GM11168 (cell line): Measurements from ENCODE around the gene TTBK1.

Source experiments
- in situ Hi-C: fragments of 300-500 bp; cut with MboI; formaldehyde crosslinking; loops from one replicate; pipeline ENCODE4 v1.12.0; 2022; ENCODE audit warnings: low sequenced_read_pairs; ENCODE audit not compliant: unreplicated experiment

Gene TTBK1

GRCh38 chr6:43253401-43253800, 10.1 kb downstream of the TTBK1 start:
- in situ Hi-C loops, result no loop called here

- in situ Hi-C loops, result no loop called here
Observed at GRCh38 chr6:43254138-43254817, 11.0 kb downstream of the TTBK1 start.

- in situ Hi-C loops, result no loop called here
Observed at GRCh38 chr6:43254846-43255245, 11.6 kb downstream of the TTBK1 start.

- in situ Hi-C loops, result no loop called here
Observed at GRCh38 chr6:43255408-43256054, 12.2 kb downstream of the TTBK1 start.

- in situ Hi-C loops, result no loop called here
Observed at GRCh38 chr6:43256670-43257366, 13.5 kb downstream of the TTBK1 start.

- in situ Hi-C loops, result no loop called here
Observed at GRCh38 chr6:43257367-43258145, 14.3 kb downstream of the TTBK1 start.

- in situ Hi-C loops, result no loop called here
Observed at GRCh38 chr6:43258180-43258579, 14.9 kb downstream of the TTBK1 start.

GRCh38 chr6:43258807-43259686, 15.8 kb downstream of the TTBK1 start:
- in situ Hi-C loops, result no loop called here

GRCh38 chr6:43260791-43261190, 17.5 kb downstream of the TTBK1 start:
- in situ Hi-C loops, result loop anchor here (10.0 kb wide), 2 partner anchors 144 to 244 kb away; no protein-coding TSS in a partner anchor

GRCh38 chr6:43261198-43261597, 17.9 kb downstream of the TTBK1 start:
- in situ Hi-C loops, result loop anchor here (10.0 kb wide), 2 partner anchors 144 to 244 kb away; no protein-coding TSS in a partner anchor

- in situ Hi-C loops, result loop anchor here (10.0 kb wide), 2 partner anchors 143 to 243 kb away; no protein-coding TSS in a partner anchor
Observed at GRCh38 chr6:43262000-43262779, 18.9 kb downstream of the TTBK1 start.

GRCh38 chr6:43262780-43263313, 19.6 kb downstream of the TTBK1 start:
- in situ Hi-C loops, result loop anchor here (10.0 kb wide), 2 partner anchors 142 to 242 kb away; no protein-coding TSS in a partner anchor

GRCh38 chr6:43263314-43264178, 20.3 kb downstream of the TTBK1 start:
- in situ Hi-C loops, result loop anchor here (10.0 kb wide), 2 partner anchors 141 to 241 kb away; no protein-coding TSS in a partner anchor

GRCh38 chr6:43264599-43265145, 21.4 kb downstream of the TTBK1 start:
- in situ Hi-C loops, result loop anchor here (10.0 kb wide), 2 partner anchors 140 to 240 kb away; no protein-coding TSS in a partner anchor

- in situ Hi-C loops, result loop anchor here (10.0 kb wide), 2 partner anchors 139 to 239 kb away; no protein-coding TSS in a partner anchor
Observed at GRCh38 chr6:43265564-43265963, 22.3 kb downstream of the TTBK1 start.

GRCh38 chr6:43267619-43268354, 24.5 kb downstream of the TTBK1 start:
- in situ Hi-C loops, result loop anchor here (10.0 kb wide), 2 partner anchors 137 to 237 kb away; no protein-coding TSS in a partner anchor
